CD4-positive, alpha-beta T cell treated with Interleukin-15 for 1 hour (primary cell): ENCODE measurements around the gene OVAAL.

Experiments used
- DNase-seq: peaks from one replicate; pipeline ENCODE4 v3.0.0-alpha.2; 2020

The OVAAL gene

GRCh38 chr1:180558664-180559063, at the start of gene OVAAL:
OVAAL (plus strand) TSS chr1:180558964.
- no peak for DNase-seq

GRCh38 chr1:180510882-180511281, 47.9 kb upstream of the OVAAL start:
- no peak for DNase-seq

DNA sequence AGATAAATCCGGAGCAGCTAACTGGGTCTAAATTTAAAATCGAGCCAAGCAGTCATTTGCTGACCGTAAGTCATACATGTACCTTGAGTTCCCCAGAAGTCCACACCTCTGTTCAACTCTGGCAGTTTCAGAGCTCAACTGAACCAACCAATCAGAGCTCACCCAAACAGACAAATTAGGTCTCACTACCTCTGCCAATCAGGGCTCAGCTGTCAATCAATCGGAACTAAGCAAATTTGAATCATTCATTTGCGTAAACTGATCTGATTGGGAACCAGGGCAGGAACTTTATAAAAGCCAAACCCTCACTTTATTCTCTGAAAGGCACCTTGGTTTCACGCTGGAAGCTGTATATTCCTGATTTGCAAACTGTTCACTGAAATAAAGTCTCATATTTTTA, 45.2 kb upstream of the OVAAL start:
- DNase-seq: no peak

DNA sequence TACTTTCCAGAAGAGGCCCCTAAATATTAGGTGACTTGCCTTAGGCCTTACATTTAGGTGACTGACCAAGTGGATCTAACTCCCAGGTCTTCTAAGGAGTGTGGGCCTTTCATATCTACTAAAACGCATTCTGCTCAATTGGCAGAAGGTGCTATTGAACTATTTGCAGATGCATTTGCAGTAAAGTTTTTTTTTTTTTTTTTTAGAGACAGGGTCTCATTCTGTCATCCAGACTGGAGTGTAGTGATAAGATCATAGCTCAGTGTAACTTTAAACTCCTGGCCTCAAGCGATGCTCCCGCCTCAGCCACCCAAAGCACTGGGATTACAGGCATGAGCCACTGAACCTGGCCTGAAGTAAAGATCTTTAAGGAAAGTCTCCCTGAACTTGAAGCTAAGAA, 43.4 kb upstream of the OVAAL start:
- DNase-seq: no peak

- DNase-seq: peak; percentile 46
Observed at GRCh38 chr1:180515857-180516388, 42.8 kb upstream of the OVAAL start.

DNA sequence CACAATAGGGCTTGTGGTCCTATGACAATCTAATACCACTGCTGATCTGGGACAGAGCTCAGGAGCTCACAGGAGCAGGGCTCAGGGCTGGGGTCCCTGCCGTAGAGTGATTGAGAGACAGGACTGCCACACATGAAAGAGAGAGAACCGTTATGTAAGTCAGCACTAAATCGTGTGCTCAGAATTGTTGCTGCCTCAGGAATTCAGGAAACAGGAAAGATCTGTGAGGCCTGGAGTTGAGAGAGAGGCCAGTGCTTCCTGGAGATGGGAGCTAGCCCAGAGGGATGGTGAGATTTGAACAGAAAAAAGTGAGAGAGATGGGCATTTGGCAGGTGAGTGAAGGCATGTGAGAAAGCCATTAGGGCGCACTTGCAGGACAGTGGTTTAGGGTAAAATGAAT, 38.9 kb upstream of the OVAAL start:
- DNase-seq: no peak

DNA sequence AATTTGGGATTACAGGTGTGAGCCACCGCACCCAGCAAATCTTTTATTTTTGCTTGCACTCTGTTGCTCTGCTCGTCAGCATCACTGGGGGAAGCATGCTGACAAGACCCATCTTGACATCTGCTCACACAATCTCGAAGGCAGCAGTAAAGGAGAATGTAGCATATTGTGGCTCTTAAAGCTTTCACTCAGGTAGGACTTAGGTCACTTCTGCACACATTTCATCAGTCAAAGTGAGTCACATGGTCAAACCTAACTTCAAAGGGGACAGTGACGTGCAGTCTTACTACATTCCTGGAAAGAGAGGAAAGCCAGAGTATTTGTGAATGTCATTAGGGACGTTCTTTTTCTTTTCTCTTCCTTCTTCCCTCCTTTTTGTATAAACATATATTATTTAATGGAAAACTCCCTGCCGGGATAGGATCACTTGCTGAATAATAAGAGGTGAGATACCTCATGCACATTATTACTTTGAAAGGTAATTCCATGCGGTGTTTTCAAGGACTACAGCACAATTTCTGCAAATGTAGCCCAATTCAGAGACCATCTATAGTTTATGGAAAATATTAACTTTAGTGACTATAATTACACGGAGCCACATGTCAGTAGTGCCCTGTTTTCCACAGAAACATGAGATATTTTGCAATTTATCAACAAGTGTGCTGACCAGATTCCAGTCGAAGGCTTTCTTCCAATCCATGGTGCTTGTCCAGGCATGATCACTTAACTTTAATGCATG, 37.1 kb upstream of the OVAAL start:
- no peak for DNase-seq

GRCh38 chr1:180522213-180522515, 36.6 kb upstream of the OVAAL start:
- DNase-seq: no peak

- DNase-seq: no peak
Observed at GRCh38 chr1:180524160-180524914, 34.4 kb upstream of the OVAAL start.

GRCh38 chr1:180524915-180525714, 33.6 kb upstream of the OVAAL start:
- no peak for DNase-seq

GRCh38 chr1:180525715-180526039, 33.1 kb upstream of the OVAAL start:
- DNase-seq: no peak

GRCh38 chr1:180527101-180527669, 31.6 kb upstream of the OVAAL start:
- no peak for DNase-seq

GRCh38 chr1:180528868-180529470, 29.8 kb upstream of the OVAAL start:
- no peak for DNase-seq

DNA sequence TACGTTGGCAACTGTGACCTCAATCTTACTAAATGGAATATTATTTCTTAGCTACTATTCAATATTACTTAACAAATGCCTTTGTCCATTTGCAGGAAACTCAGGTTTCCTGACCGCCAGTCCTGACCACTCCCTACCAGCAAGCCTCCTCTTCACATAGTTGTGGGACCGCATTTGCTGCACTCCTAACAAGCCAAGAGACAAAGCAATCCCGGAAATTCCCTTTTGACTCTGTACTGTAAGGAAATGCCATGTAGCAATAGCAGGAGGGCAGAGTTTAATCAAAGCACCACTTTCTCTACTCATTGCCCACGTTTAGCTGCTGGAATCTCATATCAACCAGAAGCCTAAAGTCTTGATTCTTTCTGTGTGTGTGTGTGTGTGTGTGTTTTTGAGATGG, 28.3 kb upstream of the OVAAL start:
- no peak for DNase-seq

DNA sequence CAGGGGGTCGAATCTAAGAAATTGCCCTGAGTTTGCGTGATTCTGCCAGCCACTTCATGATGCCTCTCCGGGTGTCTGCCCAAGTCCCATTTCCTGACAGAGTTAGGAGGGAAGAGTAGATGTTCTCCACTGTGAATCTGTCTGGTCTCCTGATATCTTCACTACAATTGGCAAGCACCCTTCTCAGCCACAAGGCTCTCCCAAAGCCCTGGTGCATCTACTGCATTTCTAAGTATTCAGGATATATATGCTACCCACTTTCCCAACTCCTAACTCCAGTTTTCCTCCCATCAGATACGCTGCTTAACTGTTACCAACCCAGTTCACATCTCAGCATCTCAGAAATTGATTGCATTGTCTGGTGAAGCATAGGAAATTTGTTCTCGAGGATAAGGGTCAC, 25.9 kb upstream of the OVAAL start:
- DNase-seq: no peak

GRCh38 chr1:180533266-180533987, 25.3 kb upstream of the OVAAL start:
- peak; percentile 29 for DNase-seq

GRCh38 chr1:180534214-180534613, 24.6 kb upstream of the OVAAL start:
- no peak for DNase-seq

- no peak for DNase-seq
Observed at GRCh38 chr1:180535418-180535999, 23.3 kb upstream of the OVAAL start.

DNA sequence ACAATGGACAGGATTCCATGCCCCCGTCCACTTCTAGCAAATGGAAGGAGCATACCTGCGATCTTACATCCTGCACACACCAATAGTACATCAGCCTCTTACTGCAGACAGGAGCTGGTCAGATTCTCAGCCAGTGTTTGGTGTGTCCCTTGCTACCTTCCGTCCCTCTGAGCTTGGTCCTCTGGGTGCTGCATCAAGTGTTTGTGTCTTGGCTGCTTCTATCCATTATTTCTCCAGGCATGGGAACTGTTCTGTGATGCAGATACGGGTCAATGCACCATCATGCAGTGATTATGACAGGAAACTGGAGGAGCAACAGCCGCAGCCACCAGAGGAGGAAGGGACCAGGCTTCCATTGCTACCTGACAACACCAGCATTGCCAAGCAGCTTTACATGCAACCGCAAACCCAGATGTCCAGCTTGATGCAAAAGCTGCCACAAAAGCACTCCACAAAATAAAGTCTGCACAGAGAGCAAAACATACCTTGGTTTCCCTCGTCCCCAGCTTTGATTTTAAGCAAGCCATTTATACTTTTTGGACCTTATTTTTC, 21.9 kb upstream of the OVAAL start:
- DNase-seq: no peak

- no peak for DNase-seq
Observed at GRCh38 chr1:180539136-180539535, 19.6 kb upstream of the OVAAL start.
